GM21381 (cell line): ENCODE measurements around the gene NR2F1-AS1.
"Not testable (repeated sequence)": the region's sequence is repeated elsewhere in the genome, so short reads cannot be mapped to it uniquely, and the experiment has no call there.

Experiments
- ATAC-seq: cut with Tn5 transposase; IDR thresholded peaks from one replicate; pipeline ENCODE4 v1.9.1; 2021; ENCODE audit warnings: mild to moderate bottlenecking, moderate library complexity; ENCODE audit not compliant: unreplicated experiment

NR2F1-AS1 gene

GRCh38 chr5:93401634-93402213 is 179.3 kb downstream of the NR2F1-AS1 start:
- no peak for ATAC-seq

- no peak for ATAC-seq
Measured at GRCh38 chr5:93399675-93400074, 181.3 kb downstream of the NR2F1-AS1 start.

- no peak for ATAC-seq
Measured at GRCh38 chr5:93395971-93396379, 185.0 kb downstream of the NR2F1-AS1 start.

- ATAC-seq: no peak
Measured at GRCh38 chr5:93395010-93395409, 186.0 kb downstream of the NR2F1-AS1 start.

GRCh38 chr5:93394301-93394700 is 186.7 kb downstream of the NR2F1-AS1 start:
- no peak for ATAC-seq

- ATAC-seq: not testable (repeated sequence)
Measured at GRCh38 chr5:93391169-93391568, 189.8 kb downstream of the NR2F1-AS1 start.

- no peak for ATAC-seq
Measured at GRCh38 chr5:93385655-93386054, 195.4 kb downstream of the NR2F1-AS1 start.

GRCh38 chr5:93384995-93385394 is 196.0 kb downstream of the NR2F1-AS1 start:
- no peak for ATAC-seq

- ATAC-seq: no peak
Measured at GRCh38 chr5:93384026-93384425, 197.0 kb downstream of the NR2F1-AS1 start.

- ATAC-seq: no peak
Measured at GRCh38 chr5:93382188-93382825, 198.7 kb downstream of the NR2F1-AS1 start.

- ATAC-seq: no peak
Measured at GRCh38 chr5:93381057-93381456, 200.0 kb downstream of the NR2F1-AS1 start.

GRCh38 chr5:93378073-93378472 is 202.9 kb downstream of the NR2F1-AS1 start:
- ATAC-seq: no peak

- no peak for ATAC-seq
Measured at GRCh38 chr5:93371893-93372292, 209.1 kb downstream of the NR2F1-AS1 start.

GRCh38 chr5:93364378-93364777 is 216.6 kb downstream of the NR2F1-AS1 start:
- ATAC-seq: no peak

- ATAC-seq: no peak
Measured at GRCh38 chr5:93360436-93361088, 220.5 kb downstream of the NR2F1-AS1 start.

- no peak for ATAC-seq
Measured at GRCh38 chr5:93359960-93360305, 221.1 kb downstream of the NR2F1-AS1 start.
